Retinal pigment epithelial cell (primary cell): ENCODE results near the gene SLC25A51.

Source experiments
- DNase-seq: peaks from one replicate; pipeline ENCODE4 v3.0.0-alpha.2; 2010; ENCODE audit warnings: low read depth
- H3K4me3 ChIP-seq: 2 replicates; pipeline ENCODE4 v1.5.1; 2011; ENCODE audit warnings: mild to moderate bottlenecking, low read length, control low read depth, moderate library complexity
- CTCF ChIP-seq: conservative IDR thresholded peaks from 2 replicates; pipeline ENCODE4 v1.5.1; 2011; ENCODE audit warnings: low read depth, low read length, control low read depth, inconsistent platforms

SLC25A51 gene

GRCh38 chr9:37903647-37904444, at the start of gene SLC25A51:
SLC25A51 (minus strand) TSS chr9:37904127; CDS start chr9:37888550, 15,577 bp downstream.
- DNase-seq, result peak; percentile 62
- peak; percentile 95 for TF ChIP-seq CTCF
- H3K4me3 ChIP-seq, result peak within 1 kb of the TSS; percentile 81

GRCh38 chr9:37953206-37953774, 49.4 kb upstream of the SLC25A51 start:
- no peak for TF ChIP-seq CTCF
- no peak for DNase-seq
- H3K4me3 ChIP-seq, result no peak overlapping the region

- no peak overlapping the region for H3K4me3 ChIP-seq
- TF ChIP-seq CTCF, result no peak
- no peak for DNase-seq
Measured at GRCh38 chr9:37952731-37953130, 48.8 kb upstream of the SLC25A51 start.

- TF ChIP-seq CTCF, result no peak
- H3K4me3 ChIP-seq, result no peak overlapping the region
- no peak for DNase-seq
Measured at GRCh38 chr9:37951671-37952449, 47.9 kb upstream of the SLC25A51 start.

GRCh38 chr9:37950561-37950960, 46.6 kb upstream of the SLC25A51 start:
- DNase-seq, result no peak
- no peak overlapping the region for H3K4me3 ChIP-seq
- no peak for TF ChIP-seq CTCF

- no peak for DNase-seq
- no peak for TF ChIP-seq CTCF
- no peak overlapping the region for H3K4me3 ChIP-seq
Measured at GRCh38 chr9:37949576-37949975, 45.6 kb upstream of the SLC25A51 start.
